Measurements from ENCODE around the gene TMPRSS4. TPM values are rescaled to one million over a fixed set of nuclear protein-coding genes. Genes with fewer than 3 reads are reported as not detected.

Gene TMPRSS4
- total and polyA plus RNA-seq, 5 donors = not detected

DNA sequence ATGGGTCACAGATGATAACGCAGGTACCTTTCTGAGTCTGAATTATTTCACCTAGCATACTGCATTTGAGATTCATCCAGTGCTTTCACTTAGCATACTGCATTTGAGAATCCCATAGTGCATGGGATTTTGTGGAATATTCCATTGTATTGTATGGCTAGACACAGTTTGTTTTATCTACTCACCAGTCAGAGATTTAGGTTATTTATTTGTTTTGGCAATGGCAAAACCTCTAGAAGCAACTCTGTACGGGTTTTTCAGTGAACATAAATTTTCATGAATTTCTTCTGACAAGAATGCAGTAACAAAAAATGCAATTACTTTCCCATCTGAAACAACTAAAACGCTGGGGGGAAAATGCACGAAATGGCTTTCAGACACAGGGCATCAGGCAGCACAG is 51.4 kb downstream of the TMPRSS4 start:
- intact Hi-C loops (cut with DNase I) = no loop called here
- no peak overlapping the region for H3K27ac ChIP-seq (ENCODE audit: low read length)

GRCh38 chr11:118128721-118129470 is 52.0 kb downstream of the TMPRSS4 start:
- Histone ChIP-seq H3K27ac (ENCODE audit: low read length) (no peak overlapping the region), H3K27me3 (ENCODE audit: control insufficient read depth, insufficient read depth) (no peaks in the 10 kb centered on the region), H3K4me3 (ENCODE audit: low read length) (no peak overlapping the region), H3K4me1 (ENCODE audit: control insufficient read depth, insufficient read depth, low read length) (peaks cover 4% of the 10 kb centered on the region), H3K9me3 (ENCODE audit: control insufficient read depth, low read length) (no peaks in the 10 kb centered on the region)
- ATAC-seq (peak; percentile 49 to 56), DNase-seq (no peak)
- intact Hi-C loops (cut with DNase I) = no loop called here
- 51% methylated on average over 11 of the region's 11 CpGs for WGBS

More for the DNA sequence above, 51.4 kb downstream of the TMPRSS4 start:
- Histone ChIP-seq H3K9me3 (ENCODE audit: control insufficient read depth, low read length) (no peaks in the 10 kb centered on the region), H3K4me1 (ENCODE audit: control insufficient read depth, insufficient read depth, low read length) (peaks cover 4% of the 10 kb centered on the region), H3K4me3 (ENCODE audit: low read length) (no peak overlapping the region), H3K27me3 (ENCODE audit: control insufficient read depth, insufficient read depth) (no peaks in the 10 kb centered on the region)
- ATAC-seq (no peak), DNase-seq (no peak)
- 57% methylated on average over 4 of the region's 4 CpGs for WGBS

GRCh38 chr11:118129471-118130172 is 52.7 kb downstream of the TMPRSS4 start:
- Histone ChIP-seq H3K4me1 (ENCODE audit: control insufficient read depth, insufficient read depth, low read length) (peaks cover 4% of the 10 kb centered on the region), H3K9me3 (ENCODE audit: control insufficient read depth, low read length) (no peaks in the 10 kb centered on the region), H3K27ac (ENCODE audit: low read length) (no peak overlapping the region), H3K4me3 (ENCODE audit: low read length) (no peak overlapping the region), H3K27me3 (ENCODE audit: control insufficient read depth, insufficient read depth) (no peaks in the 10 kb centered on the region)
- ATAC-seq = peak in 1 of 2 donors; percentile 85
- intact Hi-C loops (cut with DNase I) = no loop called here
- 62% methylated on average over 6 of the region's 6 CpGs for WGBS
- no peak for DNase-seq

GRCh38 chr11:118132385-118133151 is 55.7 kb downstream of the TMPRSS4 start:
- H3K9me3 ChIP-seq (ENCODE audit: control insufficient read depth, low read length) = no peaks in the 10 kb centered on the region
- ATAC-seq = no peak
- 86% methylated on average over 15 of the region's 15 CpGs for WGBS

GRCh38 chr11:118133816-118134215 is 56.9 kb downstream of the TMPRSS4 start:
- 91% methylated on average over 10 of the region's 10 CpGs for WGBS
- ATAC-seq (no peak), DNase-seq (no peak)
- no peak overlapping the region for H3K27ac ChIP-seq (ENCODE audit: low read length)
- peaks cover 4% of the 10 kb centered on the region for H3K4me1 ChIP-seq (ENCODE audit: control insufficient read depth, insufficient read depth, low read length)
- H3K27me3 ChIP-seq (ENCODE audit: control insufficient read depth, insufficient read depth) = no peaks in the 10 kb centered on the region
- no peak overlapping the region for H3K4me3 ChIP-seq (ENCODE audit: low read length)
- intact Hi-C loops (cut with DNase I) = no loop called here
- H3K9me3 ChIP-seq (ENCODE audit: control insufficient read depth, low read length) = no peaks in the 10 kb centered on the region

More at GRCh38 chr11:118132385-118133151, 55.7 kb downstream of the TMPRSS4 start:
- no peak for DNase-seq
- Histone ChIP-seq H3K4me1 (ENCODE audit: control insufficient read depth, insufficient read depth, low read length) (peaks cover 4% of the 10 kb centered on the region), H3K4me3 (ENCODE audit: low read length) (no peak overlapping the region), H3K27me3 (ENCODE audit: control insufficient read depth, insufficient read depth) (no peaks in the 10 kb centered on the region), H3K27ac (ENCODE audit: low read length) (no peak overlapping the region)
- intact Hi-C loops (cut with DNase I) = no loop called here

DNA sequence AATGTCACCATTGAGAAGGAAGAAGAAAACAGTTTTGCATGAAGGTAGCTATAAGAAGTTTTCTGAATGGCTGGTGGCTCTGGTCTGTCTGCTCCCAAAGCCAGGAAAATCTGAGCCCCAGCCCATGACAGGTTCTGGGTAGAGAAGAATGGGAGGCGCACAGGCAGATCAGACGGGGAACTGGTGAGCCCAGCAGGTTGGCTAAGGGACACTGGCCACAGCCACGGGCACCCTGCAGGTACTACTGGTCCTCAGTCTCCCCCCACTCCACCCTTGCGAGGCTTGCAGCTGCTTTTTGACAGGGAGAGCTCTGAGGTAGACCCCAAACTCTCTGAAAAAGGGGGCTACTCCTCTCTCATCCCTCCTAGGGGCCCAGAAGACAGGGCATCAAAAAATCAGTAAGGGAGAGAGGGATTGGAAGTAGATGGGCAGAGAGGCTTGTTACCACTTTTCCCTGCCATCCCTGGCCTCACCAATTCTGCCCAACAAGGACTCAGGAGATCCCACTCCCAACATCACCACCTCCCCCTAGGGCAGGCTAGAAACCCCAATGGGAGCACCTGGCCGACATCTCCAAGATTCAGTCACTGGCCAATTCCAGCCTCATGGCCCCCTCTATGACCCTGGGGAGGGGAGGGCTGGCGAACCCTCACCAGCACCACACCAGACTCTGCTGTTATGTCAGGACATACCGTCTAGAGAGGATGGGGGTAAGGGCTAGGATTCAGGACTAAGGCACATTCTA is 58.3 kb downstream of the TMPRSS4 start:
- H3K27ac ChIP-seq (ENCODE audit: low read length) = no peak overlapping the region
- intact Hi-C loops (cut with DNase I) = no loop called here

GRCh38 chr11:118135796-118136165 is 58.9 kb downstream of the TMPRSS4 start:
- H3K4me1 ChIP-seq (ENCODE audit: control insufficient read depth, insufficient read depth, low read length) = no peaks in the 10 kb centered on the region
- no peak overlapping the region for H3K4me3 ChIP-seq (ENCODE audit: low read length)
- DNase-seq (no peak), ATAC-seq (no peak)
- intact Hi-C loops (cut with DNase I) = no loop called here
- H3K27ac ChIP-seq (ENCODE audit: low read length) = no peak overlapping the region
- H3K9me3 ChIP-seq (ENCODE audit: control insufficient read depth, low read length) = no peaks in the 10 kb centered on the region
- WGBS = 83% methylated on average over 5 of the region's 5 CpGs
- no peaks in the 10 kb centered on the region for H3K27me3 ChIP-seq (ENCODE audit: control insufficient read depth, insufficient read depth)

More for the DNA sequence above, 58.3 kb downstream of the TMPRSS4 start:
- Histone ChIP-seq H3K27me3 (ENCODE audit: control insufficient read depth, insufficient read depth) (no peaks in the 10 kb centered on the region), H3K4me3 (ENCODE audit: low read length) (no peak overlapping the region), H3K4me1 (ENCODE audit: control insufficient read depth, insufficient read depth, low read length) (no peaks in the 10 kb centered on the region), H3K9me3 (ENCODE audit: control insufficient read depth, low read length) (no peaks in the 10 kb centered on the region)
- no peak for ATAC-seq
- 81% methylated on average over 7 of the region's 7 CpGs for WGBS
- no peak for DNase-seq

DNA sequence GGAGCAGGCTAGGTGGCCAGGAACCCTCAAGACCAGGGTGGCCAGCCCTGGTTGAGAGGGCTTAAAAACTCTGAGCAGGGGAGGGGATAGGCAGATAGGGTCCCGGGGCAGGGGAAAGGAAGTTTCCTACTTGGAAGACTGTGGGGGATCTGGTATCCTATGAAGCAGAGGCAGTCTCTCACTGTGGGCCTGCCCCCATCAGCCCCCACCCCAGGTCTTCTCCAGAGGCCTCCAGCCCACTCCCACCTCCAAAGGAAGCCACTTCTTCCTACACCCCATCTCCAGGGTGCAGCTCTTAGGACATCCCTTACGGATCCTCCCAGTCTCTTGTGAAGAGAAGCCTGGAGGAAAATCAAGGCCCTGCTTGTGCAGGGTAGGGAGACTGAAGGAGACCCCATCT is 59.5 kb downstream of the TMPRSS4 start:
- 75% methylated on average over 2 of the region's 2 CpGs for WGBS

DNA sequence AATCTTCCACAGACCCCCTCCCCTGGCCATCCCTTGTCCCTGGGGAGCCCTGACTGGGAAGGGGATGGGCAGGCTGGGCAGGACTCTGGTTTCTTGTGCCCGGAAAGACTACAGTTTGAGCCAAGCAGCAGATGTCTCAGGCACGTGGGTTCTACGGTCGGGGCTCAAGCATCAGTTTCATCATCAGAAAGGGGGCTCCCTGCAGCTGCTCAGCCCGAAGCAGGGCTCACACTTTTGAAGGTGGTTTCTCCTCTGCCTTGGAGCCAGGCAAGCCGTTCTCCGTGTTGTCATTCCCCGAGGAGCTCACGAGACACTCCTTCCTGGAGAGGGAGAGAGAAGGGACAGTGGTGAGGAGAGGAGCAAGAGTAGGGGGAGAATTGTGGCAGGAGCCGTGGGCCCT is 59.9 kb downstream of the TMPRSS4 start:
- WGBS = 76% methylated on average over 10 of the region's 10 CpGs
- no peaks in the 10 kb centered on the region for H3K27me3 ChIP-seq (ENCODE audit: control insufficient read depth, insufficient read depth)
- DNase-seq = no peak
- intact Hi-C loops (cut with DNase I) = no loop called here
- H3K4me3 ChIP-seq (ENCODE audit: low read length) = no peak overlapping the region
- no peaks in the 10 kb centered on the region for H3K9me3 ChIP-seq (ENCODE audit: control insufficient read depth, low read length)
- ATAC-seq = no peak
- H3K27ac ChIP-seq (ENCODE audit: low read length) = no peak overlapping the region
- no peaks in the 10 kb centered on the region for H3K4me1 ChIP-seq (ENCODE audit: control insufficient read depth, insufficient read depth, low read length)

More for the DNA sequence above, 59.5 kb downstream of the TMPRSS4 start:
- Histone ChIP-seq H3K9me3 (ENCODE audit: control insufficient read depth, low read length) (no peaks in the 10 kb centered on the region), H3K27me3 (ENCODE audit: control insufficient read depth, insufficient read depth) (no peaks in the 10 kb centered on the region), H3K27ac (ENCODE audit: low read length) (no peak overlapping the region), H3K4me1 (ENCODE audit: control insufficient read depth, insufficient read depth, low read length) (no peaks in the 10 kb centered on the region), H3K4me3 (ENCODE audit: low read length) (no peak overlapping the region)
- intact Hi-C loops (cut with DNase I) = no loop called here
- ATAC-seq = no peak
- no peak for DNase-seq

DNA sequence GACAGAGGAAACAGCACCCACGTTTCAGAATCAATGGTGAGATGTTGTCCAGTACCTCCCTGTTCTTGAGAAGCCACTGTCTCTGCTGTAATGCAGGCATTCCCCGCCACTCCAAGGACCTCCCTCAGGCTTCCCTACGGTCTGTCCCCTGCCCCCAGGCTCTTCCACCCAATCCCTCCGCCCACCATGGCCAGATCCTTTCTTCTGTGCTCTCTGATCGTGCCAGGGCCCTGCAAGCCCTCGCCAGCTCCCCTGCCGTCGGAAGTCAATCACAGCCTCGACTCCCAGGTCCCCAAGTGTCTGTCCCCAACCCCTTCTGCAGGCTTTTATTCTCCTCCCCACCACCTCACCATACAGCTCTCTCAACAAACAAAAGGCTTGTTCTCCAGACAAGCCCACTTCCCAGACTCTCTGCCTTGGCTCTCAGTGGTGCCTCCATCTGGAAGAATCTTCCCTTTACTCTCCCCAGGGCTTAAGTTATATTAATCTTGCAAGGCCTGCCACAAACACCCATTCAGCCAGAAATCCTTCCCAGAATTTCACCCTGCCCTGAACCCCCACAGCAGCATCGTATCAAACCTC is 62.1 kb downstream of the TMPRSS4 start:
- no peak overlapping the region for H3K27ac ChIP-seq (ENCODE audit: low read length)
- H3K4me1 ChIP-seq (ENCODE audit: control insufficient read depth, insufficient read depth, low read length) = no peaks in the 10 kb centered on the region
- no peaks in the 10 kb centered on the region for H3K9me3 ChIP-seq (ENCODE audit: control insufficient read depth, low read length)
- intact Hi-C loops (cut with DNase I) = no loop called here
- 53% methylated on average over 10 of the region's 10 CpGs for WGBS
- DNase-seq (no peak), ATAC-seq (no peak)
- H3K27me3 ChIP-seq (ENCODE audit: control insufficient read depth, insufficient read depth) = no peaks in the 10 kb centered on the region
- no peak overlapping the region for H3K4me3 ChIP-seq (ENCODE audit: low read length)

All from right cardiac atrium (tissue), 5 donors.